GM19397 (cell line): ENCODE data around the gene COA7.
"Not testable (repeated sequence)": the region's sequence is repeated elsewhere in the genome, so short reads cannot be mapped to it uniquely, and the experiment has no call there.

Experiments
- ATAC-seq: cut with Tn5 transposase; IDR thresholded peaks from one replicate; pipeline ENCODE4 v1.9.1; 2021; ENCODE audit warnings: mild to moderate bottlenecking, moderate library complexity; ENCODE audit not compliant: unreplicated experiment

COA7 gene

DNA sequence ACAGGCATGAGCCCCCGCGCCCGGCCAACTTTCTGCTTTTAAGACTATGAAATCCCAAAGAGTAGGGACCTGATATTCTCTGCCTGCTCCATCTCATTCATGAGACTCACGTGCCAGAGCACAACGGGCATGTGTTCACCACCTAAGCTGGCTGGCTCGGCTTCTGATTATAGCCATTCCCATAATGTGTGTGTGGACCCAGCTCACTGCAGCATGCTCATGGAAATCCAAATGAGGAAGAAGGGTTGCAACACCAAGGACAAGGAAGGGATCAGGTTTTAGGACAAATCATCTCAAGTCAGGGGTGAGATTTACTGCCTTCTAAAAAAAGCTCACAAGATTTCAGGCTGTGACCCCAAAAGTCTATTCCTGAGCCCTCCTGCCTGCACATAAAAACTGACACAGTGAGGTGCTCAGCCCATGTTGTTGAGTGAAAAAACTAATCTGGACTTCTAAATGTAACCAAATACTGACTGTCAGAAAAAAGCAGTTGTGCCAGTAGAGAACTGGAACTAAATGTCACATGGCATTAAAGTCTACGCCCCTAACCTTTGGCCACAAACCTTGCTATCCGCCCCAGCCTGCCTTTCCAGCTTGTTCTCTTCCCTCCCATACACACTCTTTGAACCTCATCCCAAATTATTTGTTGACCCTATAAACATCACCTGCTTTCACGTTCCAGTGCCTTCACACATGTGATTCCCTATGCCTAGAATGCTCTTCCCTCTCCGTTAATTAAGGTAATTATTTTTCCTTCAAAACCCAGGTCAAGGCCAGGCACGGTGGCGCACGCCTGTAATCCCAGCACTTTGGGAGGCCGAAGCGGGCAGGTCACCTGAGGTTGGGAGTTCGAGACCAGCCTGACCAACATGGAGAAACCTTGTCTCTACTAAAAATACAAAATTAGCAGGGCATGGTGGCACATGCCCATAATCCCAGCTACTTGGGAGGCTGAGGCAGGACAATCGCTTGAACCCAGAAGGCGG lies 9.1 kb upstream of the COA7 start:
- ATAC-seq, result no peak

- ATAC-seq, result no peak
Observed at GRCh38 chr1:52706136-52706670, 8.1 kb upstream of the COA7 start.

- ATAC-seq, result peak; percentile 82
Observed at GRCh38 chr1:52702886-52703787, 5.0 kb upstream of the COA7 start.

DNA sequence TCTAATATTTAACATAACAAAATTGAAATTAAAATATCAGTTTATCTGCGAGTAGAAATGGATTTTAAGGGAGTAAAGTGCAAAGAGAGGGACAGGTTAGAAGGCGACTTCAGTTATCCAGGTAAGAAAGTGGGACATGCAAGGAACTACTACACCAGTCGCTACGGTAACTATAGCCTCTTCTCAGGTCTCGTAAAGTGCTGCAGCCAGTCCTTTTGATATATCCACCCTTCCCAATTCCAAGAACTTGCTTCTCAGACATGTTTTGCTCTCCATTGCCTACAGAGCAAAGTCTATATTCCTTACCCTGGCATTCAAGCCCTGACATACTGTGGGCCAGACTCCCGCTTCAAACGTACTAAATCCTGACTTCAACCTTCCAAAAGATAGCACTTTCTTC lies 2.5 kb downstream of the COA7 start:
- ATAC-seq, result no peak

DNA sequence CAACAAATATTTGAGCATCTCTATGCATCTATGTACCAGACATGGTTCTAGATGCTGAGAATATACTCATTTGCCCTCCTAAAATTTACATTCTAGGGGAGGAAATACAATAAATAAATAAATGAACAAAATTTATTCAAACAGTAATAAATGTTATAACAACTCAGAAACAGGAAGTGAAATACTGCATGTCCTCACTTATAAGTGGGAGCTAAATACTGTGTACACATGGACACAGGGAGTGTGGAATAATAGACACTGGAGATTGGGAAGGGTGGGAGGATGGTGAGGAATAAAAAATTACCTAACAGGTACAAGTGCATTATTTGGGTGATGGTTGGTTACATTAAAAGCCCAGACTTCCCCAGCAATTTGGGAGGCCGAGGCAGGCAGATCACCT lies 4.3 kb downstream of the COA7 start:
- ATAC-seq, result no peak

- not testable (repeated sequence) for ATAC-seq
Observed at GRCh38 chr1:52693351-52693750, 4.8 kb downstream of the COA7 start.

- ATAC-seq, result no peak
Observed at GRCh38 chr1:52692697-52693096, 5.5 kb downstream of the COA7 start.

- no peak for ATAC-seq
Observed at GRCh38 chr1:52691821-52692220, 6.3 kb downstream of the COA7 start.

GRCh38 chr1:52686830-52687229 lies 11.3 kb downstream of the COA7 start:
- no peak for ATAC-seq

DNA sequence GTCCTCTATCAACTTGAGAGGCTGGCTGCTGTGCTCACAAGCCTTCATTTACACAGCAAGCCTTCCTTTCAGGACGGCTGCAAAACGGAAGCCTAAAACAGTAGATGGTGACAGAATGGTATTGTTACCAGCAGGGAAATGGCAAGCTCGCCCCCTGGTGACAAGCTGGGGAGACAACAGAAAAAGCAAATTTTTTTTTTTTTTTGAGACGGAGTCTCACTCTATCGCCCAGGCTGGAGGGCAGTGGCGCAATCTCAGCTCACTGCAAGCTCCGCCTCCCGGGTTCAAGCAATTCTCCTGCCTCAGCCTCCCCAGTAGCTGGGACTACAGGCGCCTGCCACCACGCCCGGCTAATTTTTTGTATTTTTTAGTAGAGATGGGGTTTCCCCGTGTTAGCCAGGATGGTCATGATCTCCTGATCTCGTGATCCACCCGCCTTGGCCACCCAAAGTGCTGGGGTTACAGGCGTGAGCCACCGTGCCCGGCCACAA lies 11.8 kb downstream of the COA7 start:
- not testable (repeated sequence) for ATAC-seq

DNA sequence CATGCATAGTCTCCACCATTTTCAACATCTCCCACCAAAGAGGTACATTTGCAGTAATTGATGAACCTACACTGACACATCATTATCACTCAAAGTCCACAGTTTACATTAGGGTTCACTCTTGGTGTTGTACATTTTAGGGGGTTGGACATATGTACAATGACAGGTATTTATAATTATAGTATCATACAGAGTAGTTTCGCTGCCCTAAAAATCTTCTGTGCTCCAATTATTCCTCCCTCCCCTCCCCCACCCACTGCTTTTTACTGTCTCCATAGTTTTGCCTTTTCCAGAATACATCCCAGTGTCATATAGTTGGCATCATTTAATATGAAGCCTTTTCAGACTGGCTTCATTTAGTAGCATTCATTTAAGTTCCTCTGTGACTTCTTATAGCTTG lies 13.6 kb downstream of the COA7 start:
- ATAC-seq, result no peak

DNA sequence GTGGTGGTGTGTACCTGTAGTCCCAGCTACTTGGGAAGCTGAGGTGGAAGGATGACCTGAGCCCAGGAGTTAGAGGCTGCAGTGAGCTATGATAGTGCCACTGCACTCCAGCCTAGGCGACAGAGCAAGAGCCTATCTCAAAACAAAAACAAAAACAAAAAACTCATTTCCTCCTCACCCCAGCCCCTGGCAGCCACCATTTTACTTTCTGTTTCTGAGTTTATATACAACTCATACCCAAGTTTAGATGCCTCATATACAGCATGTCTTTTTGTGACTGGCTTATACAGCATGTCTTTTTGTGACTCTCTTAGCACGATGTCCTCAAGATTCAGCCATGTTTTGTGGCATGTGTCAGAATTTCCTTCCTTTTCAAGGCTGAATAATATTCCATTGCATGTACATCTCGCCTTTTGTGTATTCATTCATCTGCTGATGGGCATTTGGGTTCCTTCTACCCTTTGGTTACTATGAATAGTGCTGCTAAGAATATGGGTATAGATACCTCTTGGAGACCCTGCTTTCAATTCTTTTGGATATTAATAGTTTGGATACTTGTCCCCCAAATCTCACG lies 14.7 kb downstream of the COA7 start:
- no peak for ATAC-seq

- no peak for ATAC-seq
Observed at GRCh38 chr1:52681136-52681535, 17.0 kb downstream of the COA7 start.

DNA sequence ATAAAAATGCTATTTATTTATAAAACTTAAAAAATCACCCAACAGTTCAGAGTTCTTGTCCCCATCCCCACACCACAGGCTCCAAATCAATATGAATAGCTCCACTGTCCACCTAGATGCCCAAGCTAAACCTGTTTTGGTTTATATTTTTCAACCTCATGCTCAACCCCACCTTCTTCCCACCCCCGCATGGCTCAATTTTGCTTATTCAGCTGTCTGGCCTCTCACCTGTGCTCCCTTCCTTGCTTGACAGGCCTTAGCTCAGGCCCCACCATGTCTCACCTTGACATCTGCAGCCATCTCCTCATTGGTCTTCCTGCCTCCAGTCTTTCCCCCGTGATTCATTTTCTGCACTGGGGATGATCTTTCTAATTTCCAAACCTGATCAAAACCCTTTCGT lies 17.8 kb downstream of the COA7 start:
- ATAC-seq, result no peak

- no peak for ATAC-seq
Observed at GRCh38 chr1:52679498-52679897, 18.6 kb downstream of the COA7 start.

- no peak for ATAC-seq
Observed at GRCh38 chr1:52679048-52679447, 19.1 kb downstream of the COA7 start.

DNA sequence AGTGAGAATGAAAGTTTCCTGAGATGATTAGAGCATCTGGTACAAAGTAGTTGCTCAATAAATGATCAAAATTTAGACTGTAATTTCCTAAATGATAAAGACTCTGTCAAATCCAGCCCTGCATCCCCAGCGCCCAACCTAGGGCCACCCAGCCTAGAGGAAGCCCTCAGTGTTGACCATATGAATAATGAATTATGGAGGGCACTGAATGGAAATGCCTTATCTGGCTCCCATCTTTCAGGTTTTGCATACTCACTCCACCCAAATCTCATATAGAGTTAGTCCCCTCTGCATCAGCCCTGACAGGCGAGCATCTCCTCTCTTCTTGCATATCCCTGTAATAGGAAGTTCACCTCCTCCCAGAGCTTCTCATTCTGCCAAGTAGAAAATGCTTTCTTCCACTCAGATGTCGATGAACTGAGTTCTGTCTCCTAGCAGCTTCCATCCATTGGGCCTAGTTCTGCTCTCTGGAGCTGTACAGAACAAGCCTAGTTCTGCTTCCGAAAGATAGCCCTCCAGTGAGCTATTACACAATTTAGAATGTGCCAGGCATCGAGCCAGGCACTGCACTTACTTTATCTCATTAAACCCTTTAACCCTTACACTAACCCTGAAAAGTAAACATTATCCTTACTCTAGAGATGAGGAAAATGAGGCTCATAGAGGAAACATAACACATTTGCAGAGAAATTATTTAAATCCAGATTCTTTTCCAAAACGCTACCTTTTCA lies 20.9 kb downstream of the COA7 start:
- ATAC-seq, result no peak

DNA sequence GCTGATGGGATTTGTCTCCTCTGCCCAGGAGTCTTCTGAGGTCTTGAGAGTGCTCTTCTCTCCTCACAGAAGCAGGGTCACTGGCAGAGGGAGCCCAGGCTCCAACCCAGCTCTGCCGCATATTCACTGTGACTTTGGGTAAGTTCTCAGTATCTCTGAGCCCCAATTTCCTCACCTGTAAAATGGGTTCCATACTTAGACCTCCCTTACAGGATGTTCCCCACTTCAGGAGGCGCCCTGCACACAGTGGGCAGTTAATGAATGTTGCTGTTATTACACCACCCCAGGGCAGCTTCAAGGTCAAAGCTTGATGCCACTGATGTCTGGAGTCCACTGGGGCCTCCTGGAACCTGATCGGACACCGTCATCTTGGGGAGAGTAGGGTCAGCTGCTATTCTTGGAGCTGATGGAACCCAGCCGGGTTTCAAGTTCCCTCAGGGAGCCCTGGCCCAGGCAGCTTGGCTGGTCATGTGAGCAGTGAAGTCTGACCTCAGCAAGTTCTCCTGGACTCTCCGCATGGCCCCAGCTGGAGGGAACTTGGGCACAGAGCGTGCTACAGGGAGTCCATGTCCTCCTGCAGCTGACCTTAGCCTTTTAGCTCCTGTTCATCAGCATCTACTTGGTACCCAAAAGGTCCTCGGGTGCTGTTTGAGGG lies 21.8 kb downstream of the COA7 start:
- ATAC-seq, result no peak

- ATAC-seq, result no peak
Observed at GRCh38 chr1:52674497-52675384, 23.4 kb downstream of the COA7 start.
